GM10266 (cell line): ENCODE results near the gene RPL29.
"Not testable (repeated sequence)": the region's sequence is repeated elsewhere in the genome, so short reads cannot be mapped to it uniquely, and the experiment has no call there.

Experiments used
- DNase-seq: peaks from one replicate; pipeline ENCODE4 v3.0.0; 2012; ENCODE audit errors: extremely low spot score
- CTCF ChIP-seq: IDR thresholded peaks from 2 replicates; pipeline ENCODE4 v1.5.1; 2012; ENCODE audit warnings: mild to moderate bottlenecking, low read depth; ENCODE audit not compliant: control insufficient read depth, insufficient read depth; ENCODE audit errors: missing control alignments

Gene RPL29

GRCh38 chr3:52039426-52039825 lies 43.7 kb upstream of the RPL29 start:
- no peak for DNase-seq
- TF ChIP-seq CTCF: no peak

- TF ChIP-seq CTCF: no peak
- no peak for DNase-seq
Measured at GRCh38 chr3:52038227-52038626, 42.5 kb upstream of the RPL29 start.

- no peak for TF ChIP-seq CTCF
- DNase-seq: no peak
Measured at GRCh38 chr3:52037291-52037690, 41.6 kb upstream of the RPL29 start.

- no peak for DNase-seq
- no peak for TF ChIP-seq CTCF
Measured at GRCh38 chr3:52036829-52037228, 41.1 kb upstream of the RPL29 start.

- no peak for DNase-seq
- TF ChIP-seq CTCF: no peak
Measured at GRCh38 chr3:52036222-52036694, 40.6 kb upstream of the RPL29 start.

GRCh38 chr3:52034651-52035050 lies 39.0 kb upstream of the RPL29 start:
- no peak for TF ChIP-seq CTCF
- no peak for DNase-seq

- no peak for TF ChIP-seq CTCF
- DNase-seq: no peak
Measured at GRCh38 chr3:52034212-52034611, 38.5 kb upstream of the RPL29 start.

- not testable (repeated sequence) for DNase-seq
Measured at GRCh38 chr3:52033748-52034147, 38.1 kb upstream of the RPL29 start.
